Common myeloid progenitor, CD34-positive (primary cell): Measurements from ENCODE around the gene OCLN.

Source experiments
- CTCF ChIA-PET: fragments of 350-600 bp; sonication (Branson Sonifier 250); formaldehyde crosslinking; loops from one replicate; lab custom pipeline; 2021; ENCODE audit warnings: antibody characterized with exemption; lab: Charles Lee
- POLR2A ChIA-PET: fragments of 350-600 bp; sonication (Branson Sonifier 250); formaldehyde crosslinking; loops from one replicate; lab custom pipeline; 2021; ENCODE audit warnings: antibody characterized with exemption; lab: Charles Lee
- DNase-seq, 3 donors: peaks; one replicate each; pipeline versions ENCODE4 v3.0.0 to v3.0.0-alpha.2; 2013
- H3K27ac ChIP-seq, 2 experiments: 1 replicate in 1 of 2; 2 replicates in 1 of 2; pipeline ENCODE4 v1.7.0; 2013; ENCODE audit warnings: inconsistent platforms in 2 of 2, low read length in 2 of 2, mild to moderate bottlenecking in 2 of 2, low read depth in 1 of 2, moderate library complexity in 1 of 2; ENCODE audit not compliant: severe bottlenecking in 2 of 2, insufficient read depth in 1 of 2, poor library complexity in 1 of 2
- H3K27me3 ChIP-seq, 5 experiments: replicated peaks in 2 of 5; 1 replicate in 3 of 5; 2 replicates in 2 of 5; pipeline versions ENCODE4 v1.6.1 to v1.7.0; 2013; ENCODE audit warnings: low read length in 4 of 5, mild to moderate bottlenecking in 2 of 5, moderate library complexity in 2 of 5, inconsistent platforms in 1 of 5; ENCODE audit not compliant: insufficient read depth in 5 of 5, control insufficient read depth in 4 of 5
- H3K36me3 ChIP-seq, 4 experiments: 1 replicate in 2 of 4; 2 replicates in 2 of 4; pipeline versions ENCODE4 v1.6.1 to v1.7.0; 2013; ENCODE audit warnings: low read length in 3 of 4, control low read depth in 1 of 4, mild to moderate bottlenecking in 1 of 4; ENCODE audit not compliant: control insufficient read depth in 4 of 4, insufficient read depth in 4 of 4
- H3K4me1 ChIP-seq, 4 experiments: 1 replicate in 3 of 4; 2 replicates in 1 of 4; pipeline versions ENCODE4 v1.6.1 to v1.7.1; 2013; ENCODE audit warnings: low read length in 3 of 4, mild to moderate bottlenecking in 3 of 4, control low read depth in 1 of 4, inconsistent platforms in 1 of 4, moderate library complexity in 1 of 4; ENCODE audit not compliant: control insufficient read depth in 4 of 4, insufficient read depth in 4 of 4; ENCODE audit errors: control extremely low read depth in 1 of 4
- H3K4me3 ChIP-seq, 7 experiments: 1 replicate in 4 of 7; 2 replicates in 3 of 7; pipeline versions ENCODE4 v1.5.1 to v1.7.0; 2013; ENCODE audit warnings: mild to moderate bottlenecking in 7 of 7, low read length in 6 of 7, moderate library complexity in 6 of 7, inconsistent platforms in 2 of 7, low read depth in 2 of 7, control low read depth in 1 of 7; ENCODE audit not compliant: insufficient read depth in 4 of 7, control insufficient read depth in 1 of 7; ENCODE audit errors: extremely low read depth in 1 of 7
- H3K9me3 ChIP-seq, 5 experiments: 1 replicate in 4 of 5; 2 replicates in 1 of 5; pipeline versions ENCODE4 v1.6.1 to v1.7.1; 2013; ENCODE audit warnings: low read length in 4 of 5, mild to moderate bottlenecking in 2 of 5, inconsistent platforms in 1 of 5, low read depth in 1 of 5, moderate library complexity in 1 of 5; ENCODE audit not compliant: control insufficient read depth in 4 of 5, insufficient read depth in 2 of 5; ENCODE audit errors: control extremely low read depth in 1 of 5
- WGBS: methylation state at CpG from one replicate; pipeline ENCODE4 v1.1.5; 2013; ENCODE audit not compliant: insufficient coverage; 5-methylcytosine and 5-hydroxymethylcytosine counted together

OCLN gene

GRCh38 chr5:69498384-69498783 lies 5.8 kb downstream of the OCLN start:
- peaks cover 0 to 7% (median 0%) of the 10 kb centered on the region in 5 experiments for H3K27me3 ChIP-seq
- no peak overlapping the region for H3K4me3 ChIP-seq
- H3K9me3 ChIP-seq: no peaks in the 10 kb centered on the region
- no peaks in the 10 kb centered on the region for H3K36me3 ChIP-seq
- 100% methylated on average over 1 of the region's 3 CpGs for WGBS
- no peak overlapping the region for H3K27ac ChIP-seq
- ChIA-PET POLR2A (no interaction called here), CTCF (interaction anchor here (1.1 kb wide), 1 partner anchor 18 kb away, joined by 3 read pairs; no protein-coding TSS in a partner anchor)
- no peak for DNase-seq
- peaks cover 0 to 20% (median 8%) of the 10 kb centered on the region in 4 experiments for H3K4me1 ChIP-seq

DNA sequence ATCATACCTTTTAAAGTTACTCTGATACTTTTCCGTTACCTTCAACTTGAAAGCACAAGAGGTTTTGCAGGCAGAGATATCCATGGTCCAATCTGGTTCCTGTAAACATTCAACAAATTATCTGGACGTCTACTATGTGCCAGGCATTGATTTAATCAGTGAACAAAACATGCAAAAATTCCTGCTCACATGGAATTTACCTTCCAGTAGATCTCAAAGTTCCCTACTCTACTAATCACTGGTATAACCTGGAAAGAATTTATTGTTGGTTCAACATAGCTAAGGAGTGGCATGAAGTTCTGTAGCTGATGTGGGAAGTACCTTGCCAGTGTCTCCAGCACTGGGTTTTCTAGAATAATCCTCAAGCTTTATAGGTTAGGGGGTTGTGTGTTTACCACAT lies 9.8 kb downstream of the OCLN start:
- 93% methylated on average over 2 of the region's 2 CpGs for WGBS
- H3K27ac ChIP-seq: no peak overlapping the region
- no peaks in the 10 kb centered on the region for H3K27me3 ChIP-seq
- H3K4me1 ChIP-seq: peaks cover 0 to 2% (median 0%) of the 10 kb centered on the region in 4 experiments
- CTCF ChIA-PET: no interaction called here
- no peaks in the 10 kb centered on the region for H3K9me3 ChIP-seq
- no peak overlapping the region for H3K4me3 ChIP-seq
- no peak for DNase-seq
- POLR2A ChIA-PET: no interaction called here
- peaks cover 0 to 17% (median 2%) of the 10 kb centered on the region in 4 experiments for H3K36me3 ChIP-seq

DNA sequence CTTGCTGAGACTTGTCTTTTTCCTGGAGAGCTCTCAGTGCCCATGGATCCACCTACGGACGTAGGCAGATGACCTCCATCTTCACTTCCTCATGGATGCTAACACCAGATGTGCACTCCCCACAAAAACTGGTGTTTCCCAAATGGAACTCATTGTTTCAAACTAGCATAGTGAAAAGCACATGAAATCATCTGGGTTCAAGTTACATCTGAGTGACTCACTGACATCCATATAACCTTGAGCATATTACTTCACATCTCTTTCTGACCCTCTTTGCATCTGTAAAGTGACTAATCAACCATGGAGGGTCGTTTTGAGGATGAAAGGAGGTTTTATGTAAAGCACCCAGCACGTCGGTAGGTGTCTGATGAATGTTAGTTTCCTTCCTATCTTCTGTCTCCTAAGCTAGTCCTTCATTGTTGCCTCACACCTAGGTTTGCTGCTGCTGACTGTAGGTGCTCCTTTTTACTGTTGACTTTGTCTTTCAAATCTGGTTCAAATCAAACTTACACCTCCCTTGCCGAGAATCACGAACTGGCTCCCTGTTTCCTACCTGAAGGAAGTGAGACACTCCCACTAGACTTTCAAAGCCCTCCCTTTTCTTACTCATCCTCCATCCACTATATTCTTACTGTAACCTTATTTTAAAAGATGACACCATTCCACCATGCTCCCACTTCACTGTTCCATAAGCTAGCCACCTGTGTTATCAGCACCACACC lies 10.3 kb downstream of the OCLN start:
- WGBS: 98% methylated on average over 4 of the region's 7 CpGs

GRCh38 chr5:69504036-69504435 lies 11.4 kb downstream of the OCLN start:
- Histone ChIP-seq H3K4me1 (no peaks in the 10 kb centered on the region), H3K9me3 (no peaks in the 10 kb centered on the region), H3K4me3 (no peak overlapping the region), H3K27me3 (no peaks in the 10 kb centered on the region), H3K27ac (no peak overlapping the region), H3K36me3 (peaks cover 0 to 19% (median 2%) of the 10 kb centered on the region in 4 experiments)
- ChIA-PET CTCF (no interaction called here), POLR2A (no interaction called here)
- 100% methylated on average over 2 of the region's 2 CpGs for WGBS
- DNase-seq: no peak

More for the DNA sequence above, 10.3 kb downstream of the OCLN start:
- CTCF ChIA-PET: no interaction called here
- Histone ChIP-seq H3K4me3 (no peak overlapping the region), H3K4me1 (no peaks in the 10 kb centered on the region), H3K27ac (no peak overlapping the region), H3K36me3 (peaks cover 0 to 17% (median 2%) of the 10 kb centered on the region in 4 experiments), H3K27me3 (no peaks in the 10 kb centered on the region), H3K9me3 (no peaks in the 10 kb centered on the region)
- no peak for DNase-seq
- POLR2A ChIA-PET: no interaction called here

DNA sequence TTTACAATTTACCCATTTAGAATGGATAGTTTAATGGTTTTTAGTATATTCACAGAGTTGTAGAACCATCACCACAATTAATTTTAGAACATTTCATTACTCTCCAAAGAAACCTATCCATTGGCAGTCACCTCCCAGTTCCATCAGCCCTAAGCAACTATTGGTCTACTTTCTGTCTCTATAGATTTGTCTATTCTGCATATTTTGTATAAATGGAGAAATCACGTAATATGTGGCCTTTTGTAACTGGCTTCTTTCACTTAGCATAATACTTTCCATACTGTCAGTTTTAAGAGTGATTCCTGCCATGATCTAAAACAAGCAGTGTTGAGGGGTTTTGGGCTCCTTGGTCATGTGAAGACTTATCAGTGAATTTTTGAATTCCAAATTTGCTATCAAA lies 12.7 kb downstream of the OCLN start:
- WGBS: no CpG with 5 or more reads among the region's 1 CpG

GRCh38 chr5:69509212-69509611 lies 16.6 kb downstream of the OCLN start:
- ChIA-PET POLR2A (no interaction called here), CTCF (no interaction called here)
- DNase-seq: no peak
- H3K27ac ChIP-seq: no peak overlapping the region
- H3K9me3 ChIP-seq: no peaks in the 10 kb centered on the region
- H3K27me3 ChIP-seq: no peaks in the 10 kb centered on the region
- no peak overlapping the region for H3K4me3 ChIP-seq
- H3K36me3 ChIP-seq: peaks cover 0 to 39% (median 4%) of the 10 kb centered on the region in 4 experiments
- H3K4me1 ChIP-seq: no peaks in the 10 kb centered on the region
- 96% methylated on average over 4 of the region's 6 CpGs for WGBS

More for the DNA sequence above, 12.7 kb downstream of the OCLN start:
- Histone ChIP-seq H3K27ac (no peak overlapping the region), H3K4me1 (no peaks in the 10 kb centered on the region), H3K36me3 (peaks cover 0 to 31% (median 5%) of the 10 kb centered on the region in 4 experiments), H3K4me3 (no peak overlapping the region), H3K9me3 (no peaks in the 10 kb centered on the region), H3K27me3 (no peaks in the 10 kb centered on the region)
- ChIA-PET POLR2A (no interaction called here), CTCF (no interaction called here)
- DNase-seq: no peak

- no CpG with 5 or more reads among the region's 2 CpGs for WGBS
- ChIA-PET CTCF (interaction anchor here (0.7 kb wide), 1 partner anchor 21 kb away, joined by 3 read pairs; no protein-coding TSS in a partner anchor), POLR2A (no interaction called here)
- H3K4me3 ChIP-seq: no peak overlapping the region
- no peak for DNase-seq
- H3K27ac ChIP-seq: no peak overlapping the region
- H3K4me1 ChIP-seq: no peaks in the 10 kb centered on the region
- no peaks in the 10 kb centered on the region for H3K27me3 ChIP-seq
- no peaks in the 10 kb centered on the region for H3K9me3 ChIP-seq
- peaks cover 0 to 33% (median 4%) of the 10 kb centered on the region in 4 experiments for H3K36me3 ChIP-seq
Measured at GRCh38 chr5:69510694-69511093, 18.1 kb downstream of the OCLN start.
